Activated T-helper 17 cell treated with anti-CD3 and anti-CD28 coated beads, Interleukin-2, amount 50 U/mL, for 72 hours (primary cell): Measurements from ENCODE around the gene LYRM4. TPM values are rescaled to one million over a fixed set of nuclear protein-coding genes. Genes with fewer than 3 reads are reported as not detected.
A peak's percentile ranks its signal among the peaks of the same experiment; 100 is the strongest.

Experiments used
- ATAC-seq: fragments of 150-1000 bp; cut with Tn5 transposase; replicated peaks from 2 replicates; pipeline ENCODE4 v1.10.0; 2021; ENCODE audit warnings: mild to moderate bottlenecking, moderate library complexity
- H3K27ac Mint-ChIP-seq: one replicate; pipeline ENCODE4 v1.8.0; 2022; ENCODE audit warnings: mixed read lengths
- H3K27me3 Mint-ChIP-seq: one replicate; pipeline ENCODE4 v1.8.0; 2022; ENCODE audit warnings: mixed read lengths
- H3K36me3 Mint-ChIP-seq: one replicate; pipeline ENCODE4 v1.8.0; 2022; ENCODE audit warnings: low read depth, mild to moderate bottlenecking, mixed read lengths
- H3K4me1 Mint-ChIP-seq: one replicate; pipeline ENCODE4 v1.8.0; 2022; ENCODE audit warnings: mixed read lengths
- H3K4me3 Mint-ChIP-seq: one replicate; pipeline ENCODE4 v1.8.0; 2022; ENCODE audit warnings: mild to moderate bottlenecking, mixed read lengths
- H3K9me3 Mint-ChIP-seq: one replicate; pipeline ENCODE4 v1.8.0; 2022; ENCODE audit warnings: mixed read lengths
- total RNA-seq, 2 donors: library from RNA; stranded (reverse); gene quantifications; one replicate each; pipeline ENCODE4 v1.2.3, GENCODE V29; 2022

The LYRM4 gene
- 10 to 100 TPM; 34.0 to 64.2 TPM for total RNA-seq

DNA sequence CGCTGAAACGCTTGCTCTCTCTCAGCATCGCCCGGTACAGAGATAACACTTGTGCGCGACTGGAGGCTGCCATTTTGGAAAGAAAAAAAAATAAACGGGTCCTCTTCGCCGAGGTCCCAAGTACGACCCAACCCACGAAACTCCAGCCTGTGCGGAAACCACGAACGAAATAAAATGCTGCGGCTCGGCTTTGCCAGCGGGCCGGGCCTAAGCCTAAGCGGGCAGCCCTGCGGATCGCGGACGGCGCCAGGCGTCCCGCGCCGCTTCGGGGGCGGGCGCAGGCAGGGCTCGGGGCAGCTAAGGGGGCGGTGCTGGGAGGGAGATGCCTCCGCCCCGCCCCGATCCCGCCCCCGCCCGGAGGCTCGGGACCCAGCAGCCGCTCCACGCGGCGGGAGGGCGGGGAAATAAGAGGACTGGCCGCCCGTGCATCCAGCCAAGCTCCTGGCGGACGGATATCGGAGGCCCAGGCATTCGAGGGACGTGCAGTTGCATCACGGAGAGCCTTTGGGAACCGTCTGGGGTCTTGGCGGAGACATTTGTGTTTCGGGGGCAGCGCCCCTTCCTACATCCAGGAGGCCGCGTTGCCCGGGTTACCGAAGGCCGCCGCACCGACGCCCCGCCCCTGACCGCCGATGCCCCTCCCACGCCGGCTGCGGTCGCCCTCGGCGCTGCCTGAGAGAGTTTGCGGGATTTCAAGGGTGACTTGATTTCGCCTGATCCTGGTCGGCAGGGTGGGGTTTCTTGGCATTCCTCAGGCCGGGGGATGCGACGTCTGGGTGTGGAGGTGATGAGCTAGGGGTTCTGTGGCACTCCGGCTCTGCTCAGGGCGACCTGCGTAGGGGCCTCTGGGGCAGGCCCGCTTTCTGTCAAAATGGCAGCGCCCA lies at the start of gene LYRM4, which contains the start of gene FARS2:
LYRM4 (minus strand) TSS at position 290 of the 884 bp plus-strand sequence; CDS start at position 73, 217 bp downstream.
FARS2 (plus strand) TSS at position 853 of the 884 bp plus-strand sequence.
- Mint-ChIP-seq H3K36me3 (peaks cover 42% of the 10 kb centered on the region), H3K4me1 (peaks cover 27% of the 10 kb centered on the region), H3K9me3 (no peaks in the 10 kb centered on the region), H3K27ac (peak within 1 kb of the TSS; percentile 100), H3K27me3 (no peaks in the 10 kb centered on the region), H3K4me3 (peak within 1 kb of the TSS; percentile 96)
- peak; percentile 85 for ATAC-seq

DNA sequence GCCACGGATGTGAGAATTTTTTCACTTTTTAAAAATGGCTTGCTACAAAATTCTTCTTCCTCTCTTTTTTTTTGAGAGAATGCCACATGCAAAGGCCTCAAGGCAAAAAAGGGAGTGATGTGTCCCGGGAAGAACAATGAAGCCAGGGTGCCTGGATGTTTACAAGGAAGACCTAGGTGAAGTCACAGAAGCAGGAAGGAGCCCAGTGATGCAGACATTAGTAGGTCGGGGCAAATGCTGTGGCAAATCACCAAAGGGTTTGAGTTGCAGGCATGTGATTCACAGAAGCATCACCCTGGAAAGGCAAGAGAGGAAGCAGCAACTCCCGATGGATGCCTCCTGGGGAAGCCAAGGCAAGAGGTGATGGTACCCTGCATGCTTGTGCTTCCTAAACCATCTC lies 47.3 kb upstream of the LYRM4 start:
- no peak for ATAC-seq
- Mint-ChIP-seq H3K4me3 (no peak overlapping the region), H3K36me3 (no peaks in the 10 kb centered on the region), H3K27ac (no peak overlapping the region), H3K9me3 (no peaks in the 10 kb centered on the region), H3K4me1 (peaks cover 6% of the 10 kb centered on the region), H3K27me3 (no peaks in the 10 kb centered on the region)

- Mint-ChIP-seq H3K4me3 (no peak overlapping the region), H3K4me1 (peaks cover 15% of the 10 kb centered on the region), H3K36me3 (no peaks in the 10 kb centered on the region), H3K27me3 (no peaks in the 10 kb centered on the region), H3K27ac (no peak overlapping the region), H3K9me3 (no peaks in the 10 kb centered on the region)
- ATAC-seq: no peak
Observed at GRCh38 chr6:5307058-5307457, 46.3 kb upstream of the LYRM4 start.

GRCh38 chr6:5305968-5306626 lies 45.3 kb upstream of the LYRM4 start:
- Mint-ChIP-seq H3K4me3 (no peak overlapping the region), H3K36me3 (no peaks in the 10 kb centered on the region), H3K4me1 (peaks cover 23% of the 10 kb centered on the region), H3K9me3 (no peaks in the 10 kb centered on the region), H3K27me3 (no peaks in the 10 kb centered on the region), H3K27ac (no peak overlapping the region)
- ATAC-seq: no peak

- peak overlapping the region; percentile 67 for H3K4me3 Mint-ChIP-seq
- H3K4me1 Mint-ChIP-seq: peaks cover 24% of the 10 kb centered on the region
- H3K27ac Mint-ChIP-seq: peak overlapping the region; percentile 80
- no peaks in the 10 kb centered on the region for H3K9me3 Mint-ChIP-seq
- H3K27me3 Mint-ChIP-seq: no peaks in the 10 kb centered on the region
- no peaks in the 10 kb centered on the region for H3K36me3 Mint-ChIP-seq
- ATAC-seq: no peak
Observed at GRCh38 chr6:5303682-5304081, 42.9 kb upstream of the LYRM4 start.

- peak overlapping the region; percentile 80 for H3K27ac Mint-ChIP-seq
- peaks cover 24% of the 10 kb centered on the region for H3K4me1 Mint-ChIP-seq
- H3K4me3 Mint-ChIP-seq: peak overlapping the region; percentile 67
- no peaks in the 10 kb centered on the region for H3K27me3 Mint-ChIP-seq
- no peaks in the 10 kb centered on the region for H3K36me3 Mint-ChIP-seq
- peak; percentile 73 for ATAC-seq
- H3K9me3 Mint-ChIP-seq: no peaks in the 10 kb centered on the region
Observed at GRCh38 chr6:5302995-5303622, 42.4 kb upstream of the LYRM4 start.

DNA sequence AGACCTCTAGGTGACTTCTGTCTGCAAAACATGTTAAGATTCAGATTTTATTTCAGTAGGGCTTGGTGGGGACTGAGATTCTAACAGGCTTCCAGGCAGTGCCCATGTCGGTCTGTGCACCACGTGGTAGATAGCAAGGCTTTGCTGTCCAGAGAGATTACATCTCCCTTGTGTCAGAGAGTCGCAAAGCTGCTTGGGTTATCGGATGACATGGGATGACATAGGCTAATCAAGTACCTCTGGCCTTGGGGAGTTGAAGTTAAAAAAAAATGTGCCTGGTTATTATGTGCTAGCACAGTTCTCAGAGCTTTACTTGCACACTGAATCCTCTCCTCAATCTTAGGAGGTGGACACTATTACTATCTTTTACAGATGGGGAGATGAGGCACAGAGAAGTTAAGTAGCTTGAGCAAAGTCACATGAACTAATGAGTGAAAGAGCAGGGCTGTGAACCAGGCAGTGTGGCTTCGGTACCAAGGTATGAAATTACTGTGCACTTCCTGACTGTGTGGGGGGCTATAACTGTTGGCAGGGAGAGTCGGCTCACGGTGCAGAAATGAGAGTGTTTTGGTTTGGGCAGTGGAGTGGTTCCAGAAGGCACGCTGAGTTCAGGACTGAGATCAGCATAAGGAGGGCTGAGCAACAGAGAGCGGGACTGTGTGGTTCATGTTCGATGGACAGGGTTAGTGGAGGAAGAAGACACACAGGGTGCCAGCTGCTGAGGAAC lies 41.6 kb upstream of the LYRM4 start:
- Mint-ChIP-seq H3K27ac (peak overlapping the region; percentile 80), H3K9me3 (no peaks in the 10 kb centered on the region), H3K27me3 (no peaks in the 10 kb centered on the region), H3K4me3 (peak overlapping the region; percentile 67), H3K36me3 (no peaks in the 10 kb centered on the region), H3K4me1 (peaks cover 24% of the 10 kb centered on the region)
- ATAC-seq: peak; percentile 92

DNA sequence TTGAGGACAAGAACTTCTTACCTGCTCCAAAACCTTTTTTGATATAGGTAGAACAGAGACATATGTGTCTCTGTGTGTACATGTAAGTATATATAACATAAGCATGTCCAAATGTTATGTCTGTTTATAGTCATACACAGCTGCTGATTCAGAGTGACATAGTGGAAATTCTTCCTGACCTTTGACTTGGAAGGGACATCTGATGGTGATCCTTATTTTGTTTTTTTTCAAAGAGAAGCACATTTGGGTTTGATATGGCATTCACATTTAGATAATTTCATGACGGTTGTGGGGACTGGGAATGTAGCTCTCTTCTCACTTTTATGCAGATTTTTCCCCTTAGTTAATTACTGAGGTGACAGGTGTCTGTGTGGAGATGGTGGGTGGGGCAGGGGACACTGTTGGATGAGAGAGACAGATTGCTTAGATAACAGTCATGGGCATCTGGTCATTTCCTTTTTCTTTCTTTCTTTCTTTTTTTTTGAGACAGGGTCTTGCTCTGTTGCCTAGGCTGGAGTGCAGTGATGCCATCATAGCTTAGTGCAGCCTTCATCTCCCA lies 39.5 kb upstream of the LYRM4 start:
- Mint-ChIP-seq H3K36me3 (no peaks in the 10 kb centered on the region), H3K4me1 (peaks cover 28% of the 10 kb centered on the region), H3K9me3 (no peaks in the 10 kb centered on the region), H3K27ac (peak overlapping the region; percentile 32), H3K27me3 (no peaks in the 10 kb centered on the region), H3K4me3 (no peak overlapping the region)
- no peak for ATAC-seq

GRCh38 chr6:5295623-5296022 lies 34.9 kb upstream of the LYRM4 start:
- H3K4me3 Mint-ChIP-seq: no peak overlapping the region
- peaks cover 28% of the 10 kb centered on the region for H3K4me1 Mint-ChIP-seq
- ATAC-seq: no peak
- H3K36me3 Mint-ChIP-seq: no peaks in the 10 kb centered on the region
- no peak overlapping the region for H3K27ac Mint-ChIP-seq
- peaks cover 4% of the 10 kb centered on the region for H3K9me3 Mint-ChIP-seq
- H3K27me3 Mint-ChIP-seq: no peaks in the 10 kb centered on the region

DNA sequence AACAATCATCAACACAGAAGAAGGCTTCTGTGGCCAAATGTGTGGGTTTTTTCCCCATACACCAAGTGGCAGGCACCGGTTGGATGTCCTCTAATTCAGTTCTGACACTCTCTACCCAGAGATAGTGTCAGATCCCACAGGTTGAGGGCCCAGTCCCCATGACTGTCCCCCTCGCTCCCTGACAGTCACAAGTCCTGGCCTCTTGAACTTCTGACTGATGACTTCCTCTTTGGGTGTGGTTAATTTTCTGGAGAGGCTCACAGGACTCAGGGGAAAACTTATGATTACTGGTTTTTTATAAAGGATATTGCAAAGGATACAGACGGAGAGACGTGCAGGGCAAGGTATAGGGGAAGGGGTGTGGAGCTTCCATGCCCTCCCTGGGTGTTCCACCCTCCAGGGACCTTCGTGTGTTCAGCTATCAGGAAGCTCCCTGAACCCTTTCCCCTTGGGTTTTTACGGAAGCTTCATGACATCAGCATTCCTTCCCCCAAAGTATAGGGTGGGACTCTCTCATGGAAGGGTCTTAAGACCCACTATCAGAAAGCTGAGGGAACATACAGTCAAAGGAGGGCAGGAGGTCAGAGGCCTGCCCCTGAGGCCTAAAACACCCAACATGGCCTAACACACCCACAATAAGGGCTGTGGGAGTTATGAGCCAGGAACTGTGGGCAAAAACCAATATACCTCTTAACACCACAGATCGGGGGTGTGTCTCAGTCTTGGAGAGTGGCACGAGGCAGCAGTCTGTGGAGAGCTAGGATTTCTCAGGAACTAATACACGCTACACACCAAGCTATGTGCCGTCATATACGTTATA lies 33.9 kb upstream of the LYRM4 start:
- no peaks in the 10 kb centered on the region for H3K27me3 Mint-ChIP-seq
- peaks cover 28% of the 10 kb centered on the region for H3K4me1 Mint-ChIP-seq
- H3K4me3 Mint-ChIP-seq: peak overlapping the region; percentile 39
- peaks cover 4% of the 10 kb centered on the region for H3K9me3 Mint-ChIP-seq
- ATAC-seq: peak; percentile 69
- peak overlapping the region; percentile 85 for H3K27ac Mint-ChIP-seq
- no peaks in the 10 kb centered on the region for H3K36me3 Mint-ChIP-seq

DNA sequence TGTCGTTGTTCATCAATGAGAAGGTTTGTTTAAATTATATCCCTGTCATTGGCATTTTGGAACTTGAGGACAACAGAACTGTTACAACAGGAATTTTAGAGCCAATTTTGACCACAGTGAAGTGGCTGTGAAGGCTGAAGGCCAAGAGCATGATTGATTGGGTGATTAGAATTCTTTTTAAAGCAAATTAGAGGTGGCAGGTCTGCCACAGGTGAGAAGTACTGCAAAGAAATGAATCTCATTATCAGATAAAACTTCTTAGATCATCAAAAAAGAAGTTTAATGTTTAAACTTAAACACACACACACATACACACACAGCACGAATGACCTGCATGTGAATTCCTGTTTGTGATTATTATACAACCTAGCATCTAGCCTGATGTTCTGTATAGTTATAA lies 32.9 kb upstream of the LYRM4 start:
- Mint-ChIP-seq H3K36me3 (no peaks in the 10 kb centered on the region), H3K27ac (peak overlapping the region; percentile 85), H3K27me3 (no peaks in the 10 kb centered on the region), H3K4me3 (peak overlapping the region; percentile 39), H3K9me3 (peaks cover 4% of the 10 kb centered on the region), H3K4me1 (peaks cover 28% of the 10 kb centered on the region)
- no peak for ATAC-seq

DNA sequence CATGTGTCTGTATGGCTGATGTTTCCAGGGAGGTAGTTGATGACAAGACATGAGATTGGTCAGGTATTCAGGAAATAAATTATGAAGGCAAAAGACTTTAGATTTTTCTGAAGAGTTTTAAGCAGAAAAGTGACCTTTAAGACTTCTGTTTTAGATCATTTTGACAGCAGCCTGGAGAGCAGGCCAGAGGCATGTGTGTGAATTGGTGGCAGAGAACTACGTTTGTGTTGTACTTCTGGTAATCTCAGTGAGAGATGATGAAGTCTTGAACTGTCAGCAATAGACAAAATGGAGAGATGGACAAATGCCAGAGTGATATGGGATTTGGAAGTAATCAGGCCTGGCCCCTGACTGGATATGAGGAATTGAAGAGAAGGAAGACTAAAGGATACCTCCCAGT lies 31.4 kb upstream of the LYRM4 start:
- H3K27me3 Mint-ChIP-seq: no peaks in the 10 kb centered on the region
- peaks cover 4% of the 10 kb centered on the region for H3K9me3 Mint-ChIP-seq
- no peaks in the 10 kb centered on the region for H3K36me3 Mint-ChIP-seq

GRCh38 chr6:5290500-5290899 lies 29.8 kb upstream of the LYRM4 start:
- no peak for ATAC-seq
- H3K4me1 Mint-ChIP-seq: peaks cover 45% of the 10 kb centered on the region
- no peak overlapping the region for H3K27ac Mint-ChIP-seq
- no peak overlapping the region for H3K4me3 Mint-ChIP-seq
- H3K9me3 Mint-ChIP-seq: peaks cover 4% of the 10 kb centered on the region
- no peaks in the 10 kb centered on the region for H3K27me3 Mint-ChIP-seq
- no peaks in the 10 kb centered on the region for H3K36me3 Mint-ChIP-seq

More for the DNA sequence above, 31.4 kb upstream of the LYRM4 start:
- no peak for ATAC-seq
- Mint-ChIP-seq H3K27ac (no peak overlapping the region), H3K4me3 (no peak overlapping the region), H3K4me1 (peaks cover 40% of the 10 kb centered on the region)
